Measurements from ENCODE around the gene MYOF.
"Not testable (repeated sequence)": the region's sequence is repeated elsewhere in the genome, so short reads cannot be mapped to it uniquely, and the experiment has no call there.

MYOF gene

DNA sequence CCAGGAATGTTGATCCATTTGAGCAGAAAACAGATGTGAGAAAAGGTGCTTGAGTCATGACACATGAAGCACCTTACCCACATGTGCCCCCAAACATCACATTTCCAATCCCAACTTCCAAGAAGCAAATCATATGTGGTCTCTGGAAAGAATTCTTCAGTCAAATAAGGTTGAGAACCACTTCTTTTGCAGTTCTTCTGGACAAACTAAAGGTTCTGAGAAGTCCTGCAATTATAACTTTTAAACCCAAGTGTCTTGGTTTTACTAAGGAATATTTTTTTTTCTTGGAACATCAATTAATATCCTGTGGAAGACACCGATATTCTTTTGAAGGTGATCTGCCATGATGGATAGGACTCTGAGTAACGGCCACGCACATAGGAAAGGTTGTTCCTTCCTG lies 151.3 kb downstream of the MYOF start:
- DNase-seq (ENCODE audit: low read depth, low spot score) = no peak
- Histone ChIP-seq H3K27me3 (ENCODE audit: control insufficient read depth, insufficient read depth, low read length) (no peaks in the 10 kb centered on the region), H3K27ac (ENCODE audit: low read length) (no peak overlapping the region), H3K4me1 (ENCODE audit: control insufficient read depth, insufficient read depth, low read length) (peaks cover 1% of the 10 kb centered on the region; the same call in 1 of the 2 replicates), H3K4me3 (ENCODE audit: low read length) (no peak overlapping the region), H3K9me3 (ENCODE audit: control insufficient read depth, insufficient read depth, low read length) (no peaks in the 10 kb centered on the region), H3K36me3 (ENCODE audit: control insufficient read depth, insufficient read depth, low read length) (no peaks in the 10 kb centered on the region)
- no CpG with 5 or more reads among the region's 3 CpGs for WGBS (ENCODE audit: insufficient coverage, insufficient read length)

DNA sequence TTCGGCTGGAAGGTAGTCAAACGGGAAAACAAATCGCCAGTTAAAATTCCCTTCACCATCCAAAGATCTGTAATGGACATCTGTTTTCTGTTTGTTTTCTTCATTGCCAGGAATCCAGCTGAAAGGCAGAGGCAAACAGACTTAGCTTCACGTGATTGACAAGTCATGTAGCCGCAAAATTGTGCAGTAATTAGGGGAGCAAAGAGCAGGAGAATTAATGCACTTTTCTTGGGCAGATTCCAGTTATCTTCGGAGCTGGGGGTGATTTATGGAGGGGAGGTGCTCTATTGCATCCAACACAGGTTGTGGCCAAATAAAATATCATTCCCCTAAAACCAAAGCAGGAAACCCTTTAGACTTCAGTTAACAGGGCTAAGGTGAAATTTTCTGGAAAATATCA lies 162.2 kb downstream of the MYOF start:
- Histone ChIP-seq H3K4me1 (ENCODE audit: control insufficient read depth, insufficient read depth, low read length) (no peaks in the 10 kb centered on the region), H3K27me3 (ENCODE audit: control insufficient read depth, insufficient read depth, low read length) (no peaks in the 10 kb centered on the region), H3K9me3 (ENCODE audit: control insufficient read depth, insufficient read depth, low read length) (no peaks in the 10 kb centered on the region), H3K4me3 (ENCODE audit: low read length) (no peak overlapping the region), H3K27ac (ENCODE audit: low read length) (no peak overlapping the region), H3K36me3 (ENCODE audit: control insufficient read depth, insufficient read depth, low read length) (no peaks in the 10 kb centered on the region)
- no CpG with 5 or more reads among the region's 6 CpGs for WGBS (ENCODE audit: insufficient coverage, insufficient read length)
- no peak for DNase-seq (ENCODE audit: low read depth, low spot score)

DNA sequence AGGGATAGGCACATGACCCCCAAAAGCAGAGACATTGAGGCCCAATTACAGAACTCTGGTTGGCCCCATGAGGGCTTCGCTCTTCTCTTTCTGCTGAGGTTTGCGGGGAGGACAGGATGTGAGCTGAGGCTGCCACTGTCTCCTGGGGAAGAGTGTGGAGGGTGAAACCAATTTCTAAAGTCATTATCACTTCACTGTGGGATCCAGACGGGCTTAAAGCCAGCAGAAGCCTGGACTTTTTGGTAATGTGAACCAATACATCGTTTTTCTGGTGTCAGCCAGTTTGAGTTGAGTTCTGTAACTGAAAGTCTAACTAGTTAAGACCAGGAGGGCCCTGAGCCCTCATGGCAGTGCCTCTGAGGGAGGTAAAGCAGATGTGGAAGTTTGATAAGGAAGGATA lies 163.0 kb downstream of the MYOF start:
- no peak overlapping the region for H3K4me3 ChIP-seq (ENCODE audit: low read length)
- H3K27ac ChIP-seq (ENCODE audit: low read length) = no peak overlapping the region
- no peaks in the 10 kb centered on the region for H3K36me3 ChIP-seq (ENCODE audit: control insufficient read depth, insufficient read depth, low read length)
- no peaks in the 10 kb centered on the region for H3K27me3 ChIP-seq (ENCODE audit: control insufficient read depth, insufficient read depth, low read length)
- no peak for DNase-seq (ENCODE audit: low read depth, low spot score)
- WGBS (ENCODE audit: insufficient coverage, insufficient read length) = no CpG with 5 or more reads among the region's 4 CpGs
- no peaks in the 10 kb centered on the region for H3K9me3 ChIP-seq (ENCODE audit: control insufficient read depth, insufficient read depth, low read length)
- no peaks in the 10 kb centered on the region for H3K4me1 ChIP-seq (ENCODE audit: control insufficient read depth, insufficient read depth, low read length)

DNA sequence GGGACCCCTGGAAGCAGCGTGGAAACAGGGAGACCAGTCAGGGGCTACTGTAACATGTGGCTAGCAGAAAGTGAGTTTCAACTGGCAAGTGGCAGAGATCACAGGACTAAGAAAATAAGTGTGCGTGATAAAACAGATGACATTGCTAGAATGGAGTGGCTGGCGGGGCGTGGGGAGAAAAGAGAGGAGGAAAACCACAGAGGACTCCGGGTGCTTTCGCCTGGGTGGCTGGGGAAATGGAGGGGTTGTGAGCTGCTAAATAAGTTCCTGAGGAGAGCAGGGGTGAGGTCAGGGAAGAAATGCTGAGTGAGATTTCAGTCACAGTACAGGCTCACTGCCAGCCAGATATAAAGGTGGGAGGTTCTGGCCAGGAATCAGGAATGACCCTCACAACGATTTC lies 166.9 kb downstream of the MYOF start:
- Histone ChIP-seq H3K4me1 (ENCODE audit: control insufficient read depth, insufficient read depth, low read length) (no peaks in the 10 kb centered on the region), H3K36me3 (ENCODE audit: control insufficient read depth, insufficient read depth, low read length) (no peaks in the 10 kb centered on the region), H3K4me3 (ENCODE audit: low read length) (no peak overlapping the region), H3K27ac (ENCODE audit: low read length) (no peak overlapping the region), H3K9me3 (ENCODE audit: control insufficient read depth, insufficient read depth, low read length) (0 out of 2 replicates have a peak, but pooled peaks cover 1% of the 10 kb centered on the region), H3K27me3 (ENCODE audit: control insufficient read depth, insufficient read depth, low read length) (no peaks in the 10 kb centered on the region)
- no peak for DNase-seq (ENCODE audit: low read depth, low spot score)
- no CpG with 5 or more reads among the region's 7 CpGs for WGBS (ENCODE audit: insufficient coverage, insufficient read length)

DNA sequence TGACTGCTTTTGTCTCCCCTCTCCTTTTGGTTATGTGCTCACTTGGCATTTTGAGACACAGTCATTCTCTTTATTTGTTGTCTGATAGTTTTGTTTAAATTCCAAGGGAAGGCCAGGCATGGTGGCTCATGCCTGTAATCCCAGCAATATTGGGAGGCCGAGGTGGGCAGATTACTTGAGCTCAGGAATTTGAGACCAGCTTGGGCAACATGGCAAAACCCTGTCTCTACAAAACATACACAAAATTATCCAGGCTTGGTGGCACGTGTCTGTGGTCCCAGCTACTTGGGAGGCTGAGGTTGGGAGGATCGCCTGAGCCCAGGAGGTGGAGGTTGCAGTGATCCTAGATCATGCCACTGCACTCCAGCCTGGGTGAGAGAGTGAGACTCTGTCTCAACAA lies 167.5 kb downstream of the MYOF start:
- not testable (repeated sequence) for H3K4me3 ChIP-seq (ENCODE audit: low read length); H3K4me1 ChIP-seq (ENCODE audit: control insufficient read depth, insufficient read depth, low read length); H3K9me3 ChIP-seq (ENCODE audit: control insufficient read depth, insufficient read depth, low read length); DNase-seq (ENCODE audit: low read depth, low spot score); H3K36me3 ChIP-seq (ENCODE audit: control insufficient read depth, insufficient read depth, low read length); H3K27ac ChIP-seq (ENCODE audit: low read length); H3K27me3 ChIP-seq (ENCODE audit: control insufficient read depth, insufficient read depth, low read length)
- no CpG with 5 or more reads among the region's 3 CpGs for WGBS (ENCODE audit: insufficient coverage, insufficient read length)

DNA sequence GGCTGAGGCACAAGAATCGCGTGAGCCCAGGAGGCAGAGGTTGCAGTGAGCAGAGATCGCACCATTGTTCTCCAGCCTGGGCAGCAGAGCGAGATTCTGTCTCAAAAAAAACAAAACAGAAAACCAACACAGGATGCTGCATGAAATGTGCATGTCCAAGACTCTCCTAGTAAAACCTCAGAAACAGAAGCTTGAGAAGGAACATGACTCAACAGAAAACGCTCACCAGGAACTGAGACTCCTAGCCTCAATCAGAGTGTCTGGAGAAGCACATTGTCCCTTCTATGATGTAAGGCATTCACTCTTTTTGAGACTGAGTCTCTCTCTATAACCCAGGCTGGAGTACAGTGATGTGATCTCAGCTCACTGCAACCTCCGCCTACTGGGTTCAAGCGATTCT lies 168.3 kb downstream of the MYOF start:
- 0 out of 2 replicates have a peak, but pooled peaks cover 1% of the 10 kb centered on the region for H3K9me3 ChIP-seq (ENCODE audit: control insufficient read depth, insufficient read depth, low read length)
- H3K27me3 ChIP-seq (ENCODE audit: control insufficient read depth, insufficient read depth, low read length) = no peaks in the 10 kb centered on the region
- no peak overlapping the region for H3K27ac ChIP-seq (ENCODE audit: low read length)
- no peaks in the 10 kb centered on the region for H3K36me3 ChIP-seq (ENCODE audit: control insufficient read depth, insufficient read depth, low read length)
- WGBS (ENCODE audit: insufficient coverage, insufficient read length) = no CpG with 5 or more reads among the region's 7 CpGs
- no peaks in the 10 kb centered on the region for H3K4me1 ChIP-seq (ENCODE audit: control insufficient read depth, insufficient read depth, low read length)
- no peak for DNase-seq (ENCODE audit: low read depth, low spot score)
- H3K4me3 ChIP-seq (ENCODE audit: low read length) = no peak overlapping the region

DNA sequence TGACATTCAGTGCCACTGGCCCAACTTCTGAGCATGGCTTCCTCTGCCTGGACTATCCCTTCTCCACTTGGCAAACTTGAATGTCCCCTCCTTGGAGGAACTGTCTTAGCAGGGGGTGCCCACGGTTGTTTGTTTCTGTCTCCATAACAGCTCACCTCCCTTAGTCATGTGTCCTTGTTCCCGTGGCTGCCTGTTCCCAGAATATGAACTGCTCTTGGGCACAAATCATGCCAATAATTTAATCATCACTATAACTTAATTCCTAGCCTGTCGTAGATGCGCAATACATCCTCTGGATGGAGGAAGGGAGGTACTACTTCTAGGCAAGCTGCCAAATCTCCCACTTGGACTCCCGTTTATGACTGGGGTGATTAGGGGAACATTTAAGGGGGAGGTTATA lies 173.1 kb downstream of the MYOF start:
- H3K4me3 ChIP-seq (ENCODE audit: low read length) = no peak overlapping the region
- H3K36me3 ChIP-seq (ENCODE audit: control insufficient read depth, insufficient read depth, low read length) = no peaks in the 10 kb centered on the region
- H3K4me1 ChIP-seq (ENCODE audit: control insufficient read depth, insufficient read depth, low read length) = no peaks in the 10 kb centered on the region
- 0 out of 2 replicates have a peak, but pooled peaks cover 1% of the 10 kb centered on the region for H3K9me3 ChIP-seq (ENCODE audit: control insufficient read depth, insufficient read depth, low read length)
- no peaks in the 10 kb centered on the region for H3K27me3 ChIP-seq (ENCODE audit: control insufficient read depth, insufficient read depth, low read length)
- no peak for DNase-seq (ENCODE audit: low read depth, low spot score)
- WGBS (ENCODE audit: insufficient coverage, insufficient read length) = no CpG with 5 or more reads among the region's 5 CpGs
- H3K27ac ChIP-seq (ENCODE audit: low read length) = no peak overlapping the region

DNA sequence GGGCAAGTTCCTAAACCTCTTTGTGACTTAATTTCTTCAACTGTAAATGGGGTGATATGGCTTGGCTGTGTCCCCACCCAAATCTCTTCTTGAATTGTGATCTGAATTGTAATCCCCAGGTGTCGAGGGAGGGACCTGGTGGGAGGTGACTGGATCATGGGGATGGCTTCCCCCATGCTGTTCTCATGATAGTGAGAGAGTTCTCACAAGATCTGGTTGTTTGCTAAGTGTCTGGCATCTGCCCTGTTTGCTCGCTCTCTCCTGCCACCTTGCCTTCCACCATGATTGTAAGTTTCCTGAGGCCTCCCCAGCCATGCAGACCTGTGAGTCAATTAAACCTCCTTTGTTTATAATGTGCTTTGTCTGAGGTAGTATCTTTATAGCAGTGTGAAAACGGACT lies 177.0 kb downstream of the MYOF start:
- no CpG with 5 or more reads among the region's 3 CpGs for WGBS (ENCODE audit: insufficient coverage, insufficient read length)
- H3K4me3 ChIP-seq (ENCODE audit: low read length) = no peak overlapping the region
- no peak for DNase-seq (ENCODE audit: low read depth, low spot score)
- no peaks in the 10 kb centered on the region for H3K9me3 ChIP-seq (ENCODE audit: control insufficient read depth, insufficient read depth, low read length)
- H3K27me3 ChIP-seq (ENCODE audit: control insufficient read depth, insufficient read depth, low read length) = no peaks in the 10 kb centered on the region
- H3K36me3 ChIP-seq (ENCODE audit: control insufficient read depth, insufficient read depth, low read length) = no peaks in the 10 kb centered on the region
- no peaks in the 10 kb centered on the region for H3K4me1 ChIP-seq (ENCODE audit: control insufficient read depth, insufficient read depth, low read length)
- no peak overlapping the region for H3K27ac ChIP-seq (ENCODE audit: low read length)

DNA sequence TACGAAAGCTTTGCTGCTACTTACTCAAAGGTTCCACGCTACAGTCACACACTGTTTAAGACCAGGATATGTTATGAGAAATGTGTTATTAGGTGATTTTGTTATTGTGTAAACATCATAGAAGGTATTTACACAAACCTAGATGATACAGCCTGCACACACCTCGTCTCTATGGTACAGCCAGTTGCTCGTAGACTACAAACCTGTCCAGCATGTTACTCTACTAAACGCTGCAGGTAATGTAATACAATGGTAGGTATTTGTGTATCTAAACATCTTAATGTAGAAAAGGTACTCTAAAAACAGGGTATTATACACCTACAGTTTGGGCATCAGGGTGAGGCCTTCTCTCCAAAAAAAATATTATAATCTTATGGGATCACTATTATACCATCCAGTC lies 181.2 kb downstream of the MYOF start:
- Histone ChIP-seq H3K36me3 (ENCODE audit: control insufficient read depth, insufficient read depth, low read length) (no peaks in the 10 kb centered on the region), H3K27ac (ENCODE audit: low read length) (no peak overlapping the region), H3K9me3 (ENCODE audit: control insufficient read depth, insufficient read depth, low read length) (no peaks in the 10 kb centered on the region), H3K27me3 (ENCODE audit: control insufficient read depth, insufficient read depth, low read length) (no peaks in the 10 kb centered on the region), H3K4me1 (ENCODE audit: control insufficient read depth, insufficient read depth, low read length) (peaks cover 1% of the 10 kb centered on the region; the same call in 1 of the 2 replicates), H3K4me3 (ENCODE audit: low read length) (no peak overlapping the region)
- no peak for DNase-seq (ENCODE audit: low read depth, low spot score)
- no CpG with 5 or more reads among the region's 5 CpGs for WGBS (ENCODE audit: insufficient coverage, insufficient read length)

DNA sequence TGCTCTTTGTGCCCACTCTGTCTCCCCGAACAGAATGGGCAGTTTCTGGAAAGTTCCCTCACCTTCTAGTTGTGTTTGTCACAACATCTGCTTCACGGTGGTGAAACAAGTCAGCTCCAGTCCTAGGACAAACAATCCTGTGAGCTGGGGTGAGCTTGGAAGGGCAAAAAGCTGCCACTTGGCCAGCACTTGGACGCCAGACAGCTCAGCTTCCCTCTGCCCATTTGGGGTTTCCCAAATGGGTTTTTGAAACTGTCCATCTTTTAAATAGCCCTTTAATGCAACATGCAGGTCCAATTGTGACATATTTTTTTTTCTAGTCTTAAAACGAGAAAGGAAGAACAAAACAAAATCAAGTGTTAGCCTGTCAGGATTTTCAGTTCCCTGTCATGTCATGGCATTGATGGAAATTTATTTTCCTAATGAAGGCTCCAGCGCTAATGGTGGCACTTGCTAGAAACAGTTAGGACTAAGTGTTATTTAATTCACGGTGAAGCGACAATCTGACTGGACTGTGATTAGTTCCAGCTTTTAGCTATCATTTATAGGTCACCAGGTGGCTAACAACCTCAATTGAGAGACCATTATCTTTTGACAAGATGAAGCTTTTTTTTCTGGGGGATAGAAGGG lies 181.7 kb downstream of the MYOF start:
- H3K36me3 ChIP-seq (ENCODE audit: control insufficient read depth, insufficient read depth, low read length) = no peaks in the 10 kb centered on the region
- no CpG with 5 or more reads among the region's 7 CpGs for WGBS (ENCODE audit: insufficient coverage, insufficient read length)
- DNase-seq (ENCODE audit: low read depth, low spot score) = no peak
- no peak overlapping the region for H3K4me3 ChIP-seq (ENCODE audit: low read length)
- no peaks in the 10 kb centered on the region for H3K9me3 ChIP-seq (ENCODE audit: control insufficient read depth, insufficient read depth, low read length)
- H3K4me1 ChIP-seq (ENCODE audit: control insufficient read depth, insufficient read depth, low read length) = peaks cover 1% of the 10 kb centered on the region; the same call in 1 of the 2 replicates
- H3K27ac ChIP-seq (ENCODE audit: low read length) = no peak overlapping the region
- H3K27me3 ChIP-seq (ENCODE audit: control insufficient read depth, insufficient read depth, low read length) = no peaks in the 10 kb centered on the region

DNA sequence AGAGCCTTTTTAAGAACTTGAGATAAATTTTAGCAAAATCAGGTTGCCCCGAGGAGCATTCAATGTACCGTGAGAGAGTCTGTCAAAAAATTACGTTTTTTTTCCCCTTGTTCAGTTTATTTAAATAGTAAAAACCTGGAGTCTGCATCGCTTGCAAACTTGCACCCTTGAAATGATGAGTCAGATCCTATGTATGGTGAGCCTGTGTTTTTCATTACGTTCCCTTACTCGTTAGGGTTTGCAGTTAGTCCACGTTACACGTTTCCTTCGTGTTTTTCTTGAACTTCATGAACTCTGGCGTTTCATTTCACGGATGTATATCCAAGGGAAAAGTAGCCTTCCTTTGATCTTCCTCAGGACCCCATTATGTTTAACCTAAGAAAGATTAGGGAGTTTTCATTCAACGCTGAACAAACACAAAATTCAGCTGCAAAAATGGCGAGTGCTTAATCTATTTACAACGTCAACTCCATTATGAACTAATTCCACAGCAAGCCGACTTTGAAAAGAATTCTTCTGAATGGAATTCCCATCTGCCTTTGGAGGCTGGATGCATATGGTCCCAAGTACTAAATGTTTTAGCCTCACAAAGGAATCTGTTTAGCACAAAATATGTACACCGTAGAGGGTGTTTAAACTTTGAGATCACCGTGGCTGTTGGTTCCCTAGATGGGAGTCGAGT lies 182.4 kb downstream of the MYOF start:
- H3K27ac ChIP-seq (ENCODE audit: low read length) = no peak overlapping the region
- WGBS (ENCODE audit: insufficient coverage, insufficient read length) = no CpG with 5 or more reads among the region's 18 CpGs
- no peak overlapping the region for H3K4me3 ChIP-seq (ENCODE audit: low read length)
- H3K27me3 ChIP-seq (ENCODE audit: control insufficient read depth, insufficient read depth, low read length) = no peaks in the 10 kb centered on the region
- no peaks in the 10 kb centered on the region for H3K9me3 ChIP-seq (ENCODE audit: control insufficient read depth, insufficient read depth, low read length)
- DNase-seq (ENCODE audit: low read depth, low spot score) = no peak
- no peaks in the 10 kb centered on the region for H3K36me3 ChIP-seq (ENCODE audit: control insufficient read depth, insufficient read depth, low read length)
- peaks cover 1% of the 10 kb centered on the region; the same call in 1 of the 2 replicates for H3K4me1 ChIP-seq (ENCODE audit: control insufficient read depth, insufficient read depth, low read length)

All from iPS DF 6.9 (cell line).